Germinal center (tissue), 1 donor: ENCODE measurements around the gene KCTD8.

Source experiments
- DNase-seq: peaks from one replicate; pipeline ENCODE4 v3.0.0; 2012; ENCODE audit warnings: mixed read lengths, low spot score

Gene KCTD8

DNA sequence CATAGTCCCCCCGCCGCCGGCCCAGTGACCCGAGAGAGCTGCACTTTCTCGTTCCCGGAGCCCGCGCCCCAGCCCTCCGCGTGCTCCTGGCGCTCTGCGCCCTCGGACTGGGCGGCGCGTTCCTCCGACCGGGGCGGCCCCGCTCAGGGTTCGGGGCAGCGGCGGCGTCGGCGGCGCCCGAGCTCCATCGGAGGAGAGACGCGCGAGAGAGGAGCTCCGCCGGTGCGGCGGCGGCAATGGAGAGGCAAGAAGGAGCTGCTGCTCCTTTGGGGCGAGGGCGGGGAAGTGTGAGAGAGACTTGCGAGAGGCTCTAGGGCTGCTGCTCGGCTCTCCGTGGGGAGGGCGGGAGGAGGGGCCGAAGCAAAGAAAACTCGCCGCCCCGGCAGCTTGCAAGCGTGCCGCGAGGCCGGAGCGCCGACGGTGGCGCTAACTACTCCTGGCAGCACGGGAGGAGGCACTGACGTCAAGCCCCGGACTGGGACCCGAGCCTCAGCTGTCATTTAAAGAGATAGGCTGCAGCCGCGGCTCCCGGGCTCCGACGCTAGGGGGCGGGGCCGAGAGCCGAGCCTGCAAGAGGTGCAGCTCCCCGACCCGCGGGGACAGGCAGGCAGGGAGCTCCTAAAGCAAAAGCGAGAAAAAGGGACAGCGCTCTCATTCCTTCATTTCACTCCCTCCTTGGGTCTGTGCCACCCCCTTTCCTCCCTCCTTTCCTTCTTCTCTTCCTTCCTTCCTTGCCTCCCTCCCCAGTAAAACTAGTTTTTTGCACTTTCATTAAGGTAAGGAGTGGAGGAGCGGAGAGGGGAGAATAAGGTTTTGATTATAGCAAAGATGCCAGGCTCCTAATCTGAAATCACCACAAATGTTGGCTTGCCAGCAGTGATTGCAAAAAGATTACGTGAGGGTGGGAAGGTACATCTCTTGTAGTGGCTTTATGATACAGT is at the start of gene KCTD8:
Gene KCTD8 (minus strand): TSS at position 289 of the 941 bp plus-strand sequence.
- DNase-seq: peak; percentile 86

GRCh38 chr4:44494810-44495701 is 46.4 kb upstream of the KCTD8 start:
- no peak for DNase-seq

- DNase-seq: peak; percentile 4
Measured at GRCh38 chr4:44493924-44494323, 45.3 kb upstream of the KCTD8 start.

GRCh38 chr4:44487341-44487740 is 38.7 kb upstream of the KCTD8 start:
- DNase-seq: no peak

GRCh38 chr4:44479731-44480130 is 31.1 kb upstream of the KCTD8 start:
- DNase-seq: no peak

GRCh38 chr4:44462259-44462658 is 13.7 kb upstream of the KCTD8 start:
- no peak for DNase-seq

- peak; percentile 4 for DNase-seq
Measured at GRCh38 chr4:44447563-44448504, 775 bp downstream of the KCTD8 start.

DNA sequence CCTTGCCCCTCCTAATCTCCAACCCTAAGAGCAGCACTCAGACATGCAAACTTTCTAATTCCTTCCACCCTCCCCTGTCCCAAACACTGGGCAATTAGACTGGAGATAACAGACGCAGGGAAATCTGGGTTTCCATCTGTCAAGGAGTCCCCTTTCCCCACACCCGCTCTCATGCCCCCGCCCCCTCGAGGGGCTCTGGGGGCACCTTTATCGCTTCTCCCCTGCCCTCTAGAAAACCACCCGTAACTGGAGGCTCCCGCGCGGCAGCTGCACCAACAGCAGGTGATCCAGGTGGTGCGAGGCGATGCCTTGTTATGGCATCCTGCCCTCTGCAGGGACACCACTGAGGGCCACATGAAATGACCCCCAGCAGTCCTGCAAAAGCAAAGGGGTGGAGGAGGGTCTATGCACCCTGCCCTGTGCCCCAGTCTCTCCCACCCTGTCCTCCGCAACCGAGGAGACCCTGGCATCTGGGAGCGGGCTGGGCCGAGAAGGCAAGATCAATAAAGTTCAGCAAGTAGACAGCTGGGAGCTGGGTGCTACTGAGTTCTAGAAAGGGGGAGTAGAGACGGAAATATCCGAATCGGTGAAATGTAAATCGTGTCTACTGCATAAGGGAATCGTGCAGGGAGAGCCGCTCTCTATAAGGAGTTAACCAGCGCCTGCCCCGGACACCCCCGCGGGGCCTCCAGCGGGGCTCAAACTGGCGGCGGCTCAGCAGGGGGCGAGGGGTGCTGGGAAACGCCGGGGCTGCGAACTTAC is 1.6 kb downstream of the KCTD8 start:
- no peak for DNase-seq

GRCh38 chr4:44446191-44446590 is 2.4 kb downstream of the KCTD8 start:
- no peak for DNase-seq

DNA sequence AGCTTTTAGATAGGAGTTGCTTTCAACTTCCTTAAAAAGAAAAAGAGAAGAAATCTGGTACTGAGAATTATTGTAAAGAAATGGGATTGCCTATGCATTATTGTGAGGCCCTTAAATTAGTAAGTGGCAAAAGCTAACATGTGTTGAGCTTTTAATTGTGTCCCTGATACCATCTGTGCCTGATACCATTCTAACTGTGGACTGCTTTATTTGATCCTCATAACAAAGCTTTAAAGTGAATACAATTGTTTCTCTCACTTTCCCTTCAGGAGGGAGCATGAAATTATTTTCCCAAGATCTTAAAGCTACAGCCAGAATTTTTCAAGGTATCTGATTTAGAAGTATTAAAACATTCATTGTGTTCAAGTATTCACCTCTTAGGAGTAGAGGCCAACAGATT is 9.9 kb downstream of the KCTD8 start:
- no peak for DNase-seq

GRCh38 chr4:44434247-44434646 is 14.4 kb downstream of the KCTD8 start:
- DNase-seq: no peak

- DNase-seq: no peak
Measured at GRCh38 chr4:44425614-44426208, 22.9 kb downstream of the KCTD8 start.

DNA sequence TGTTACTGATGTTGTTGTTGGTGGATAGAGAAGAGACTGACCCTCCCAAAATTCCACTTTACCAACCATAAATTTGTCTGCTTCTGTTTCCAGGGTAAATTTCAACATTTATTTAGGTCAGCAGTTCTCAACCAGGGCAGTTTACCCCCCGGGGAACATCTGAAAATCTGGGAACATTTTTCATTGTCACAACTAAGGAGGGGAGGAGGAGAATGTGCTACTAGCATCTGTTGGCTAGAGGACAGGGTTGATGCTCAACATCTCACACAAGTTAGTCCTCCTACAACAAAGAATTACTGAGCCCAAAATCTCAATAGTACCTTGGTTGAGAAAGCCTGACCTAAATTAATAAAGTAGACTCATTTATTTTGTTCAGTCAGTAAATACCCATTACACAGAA is 25.7 kb downstream of the KCTD8 start:
- DNase-seq: no peak

DNA sequence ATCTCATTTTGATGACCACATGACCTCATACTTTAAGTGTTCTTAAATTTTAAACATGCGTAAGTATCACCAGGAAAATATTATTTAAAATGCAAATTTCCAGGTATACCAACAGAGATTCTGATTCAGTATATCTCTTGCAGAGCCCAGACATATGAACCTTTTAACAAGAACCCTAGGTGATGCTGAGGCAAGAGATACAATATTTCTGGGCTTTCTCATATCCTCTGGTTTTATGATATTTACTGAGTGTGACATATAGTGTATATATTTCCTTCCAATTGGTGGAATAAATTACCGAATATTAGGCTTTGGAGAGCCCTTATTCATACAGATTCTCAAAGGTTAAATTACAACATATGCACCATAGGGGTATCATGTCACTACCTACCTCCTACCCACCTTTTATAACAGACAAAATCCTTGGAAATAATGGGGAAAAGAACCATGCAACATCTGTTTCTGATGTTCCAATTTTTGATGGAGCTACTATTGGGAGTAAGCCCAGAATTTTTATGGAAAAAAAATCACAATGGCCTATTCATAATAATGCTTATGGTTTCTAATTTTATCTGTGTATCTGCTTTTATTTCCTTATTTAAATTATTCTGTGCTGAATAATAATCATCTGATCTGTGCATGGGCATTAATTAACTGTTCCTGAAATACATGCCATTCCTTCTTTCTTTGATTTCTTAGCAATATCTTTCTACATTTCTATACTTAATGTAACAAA is 27.1 kb downstream of the KCTD8 start:
- no peak for DNase-seq

- DNase-seq: no peak
Measured at GRCh38 chr4:44415251-44415650, 33.4 kb downstream of the KCTD8 start.

DNA sequence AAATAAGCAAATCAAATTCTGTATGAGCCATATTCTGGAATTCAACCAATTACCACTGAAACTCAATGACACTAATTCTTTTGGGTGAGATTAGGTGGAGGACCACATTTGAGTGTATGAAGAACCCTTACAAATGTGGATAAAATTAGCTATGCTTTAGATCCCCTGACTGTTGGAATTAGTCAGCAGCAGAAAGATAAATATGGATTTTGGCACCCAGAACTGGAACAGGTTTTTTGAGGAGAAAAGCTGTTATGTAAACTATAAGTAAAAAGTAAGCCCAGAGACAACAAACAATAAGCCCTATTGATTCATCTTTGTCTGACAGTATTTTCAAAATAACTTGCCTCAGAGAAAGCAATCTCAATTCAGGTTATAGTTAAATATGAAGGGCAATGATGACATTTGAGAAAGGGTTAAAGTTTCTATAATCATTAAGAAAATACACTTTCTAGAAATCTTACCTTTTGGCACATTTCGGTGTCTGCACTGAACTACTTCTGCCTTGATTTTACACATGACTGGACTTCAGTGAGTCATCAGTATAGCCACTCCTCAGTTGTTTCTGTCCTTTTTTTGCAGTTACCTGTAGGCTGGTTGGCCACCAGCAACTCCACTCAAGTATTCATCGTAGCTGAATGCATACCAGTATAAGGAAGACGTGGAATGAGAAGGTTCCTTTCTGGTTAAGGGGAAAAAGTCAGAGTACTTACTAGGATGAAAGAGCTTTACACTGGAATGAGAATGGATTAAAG is 80.0 kb downstream of the KCTD8 start:
- DNase-seq: no peak

GRCh38 chr4:44354172-44354571 is 94.4 kb downstream of the KCTD8 start:
- DNase-seq: no peak

GRCh38 chr4:44351069-44351468 is 97.5 kb downstream of the KCTD8 start:
- DNase-seq: no peak

DNA sequence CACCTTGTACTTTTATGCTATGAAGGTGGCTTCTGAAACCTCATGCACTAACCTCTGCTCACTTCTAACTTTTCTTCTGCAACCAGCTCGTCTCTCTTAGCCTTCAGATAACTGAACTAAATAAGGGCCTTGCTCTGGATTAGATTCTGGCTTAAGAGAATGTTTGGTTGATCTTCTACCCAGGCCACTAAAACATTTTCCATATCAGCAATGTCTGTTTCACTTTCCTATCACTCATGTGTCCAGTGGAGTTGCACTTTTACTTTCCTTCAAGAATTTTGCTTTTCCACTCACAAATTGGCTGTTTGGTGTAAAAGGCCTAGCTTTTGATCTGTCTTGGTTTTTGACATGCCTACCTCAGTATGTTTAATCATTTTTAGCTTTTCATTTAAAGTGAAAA is 105.8 kb downstream of the KCTD8 start:
- no peak for DNase-seq
